Measurements from ENCODE around the gene CAB39L.

CAB39L gene

GRCh38 chr13:49429121-49429520 lies 14.7 kb downstream of the CAB39L start:
- TF ChIP-seq NFIC (IDR thresholded peaks at IDR 0.05) (no peak), YY1 (IDR thresholded peaks at IDR 0.05; ENCODE audit: low read depth) (no peak), TEAD4 (IDR thresholded peaks at IDR 0.05) (no peak), CEBPB (IDR thresholded peaks at IDR 0.05) (no peak), USF1 (IDR thresholded peaks at IDR 0.05) (no peak), CREB1 (IDR thresholded peaks at IDR 0.05; ENCODE audit: low read depth) (no peak)

- TF ChIP-seq TEAD4 (IDR thresholded peaks at IDR 0.05) (no peak), CREB1 (IDR thresholded peaks at IDR 0.05; ENCODE audit: low read depth) (no peak), CEBPB (IDR thresholded peaks at IDR 0.05) (no peak), RAD21 (IDR thresholded peaks at IDR 0.05; ENCODE audit: low read depth) (no peak), TAF1 (IDR thresholded peaks at IDR 0.05; ENCODE audit: low read depth) (no peak), REST (IDR thresholded peaks at IDR 0.05; ENCODE audit: low read depth) (no peak), YY1 (IDR thresholded peaks at IDR 0.05; ENCODE audit: low read depth) (no peak), MAX (IDR thresholded peaks at IDR 0.05) (no peak), NFIC (IDR thresholded peaks at IDR 0.05) (no peak)
Measured at GRCh38 chr13:49428041-49428763, 15.7 kb downstream of the CAB39L start.

GRCh38 chr13:49424011-49424560 lies 19.8 kb downstream of the CAB39L start:
- TF ChIP-seq USF1 (IDR thresholded peaks at IDR 0.05) (no peak), TAF1 (IDR thresholded peaks at IDR 0.05; ENCODE audit: low read depth) (no peak), YY1 (IDR thresholded peaks at IDR 0.05; ENCODE audit: low read depth) (no peak)

GRCh38 chr13:49421391-49421790 lies 22.5 kb downstream of the CAB39L start:
- TF ChIP-seq EGR1 (IDR thresholded peaks at IDR 0.05) (no peak), RAD21 (IDR thresholded peaks at IDR 0.05; ENCODE audit: low read depth) (peak; percentile 47)

GRCh38 chr13:49419276-49419675 lies 24.6 kb downstream of the CAB39L start:
- no peak for TF ChIP-seq CEBPB (IDR thresholded peaks at IDR 0.05)
- TF ChIP-seq CREB1 (IDR thresholded peaks at IDR 0.05; ENCODE audit: low read depth) = no peak
- TF ChIP-seq TCF12 (IDR thresholded peaks at IDR 0.05; ENCODE audit: low read depth) = no peak
- TF ChIP-seq NFIC (IDR thresholded peaks at IDR 0.05) = no peak
- TF ChIP-seq ZBTB7A (IDR thresholded peaks at IDR 0.05; ENCODE audit: low read depth) = no peak
- no peak for TF ChIP-seq USF1 (IDR thresholded peaks at IDR 0.05)
- TF ChIP-seq EP300 (IDR thresholded peaks at IDR 0.05; ENCODE audit: borderline replicate concordance) = no peak
- TF ChIP-seq TEAD4 (IDR thresholded peaks at IDR 0.05) = no peak
- TF ChIP-seq TAF1 (IDR thresholded peaks at IDR 0.05; ENCODE audit: low read depth) = no peak
- TF ChIP-seq RAD21 (IDR thresholded peaks at IDR 0.05; ENCODE audit: low read depth) = no peak
- TF ChIP-seq FOXM1 (IDR thresholded peaks at IDR 0.05; ENCODE audit: borderline replicate concordance, low read depth) = no peak
- no peak for TF ChIP-seq YY1 (IDR thresholded peaks at IDR 0.05; ENCODE audit: low read depth)
- no peak for TF ChIP-seq MAX (IDR thresholded peaks at IDR 0.05)
- no peak for TF ChIP-seq EGR1 (IDR thresholded peaks at IDR 0.05)
- TF ChIP-seq REST (IDR thresholded peaks at IDR 0.05; ENCODE audit: low read depth) = no peak

- TF ChIP-seq FOXM1 (IDR thresholded peaks at IDR 0.05; ENCODE audit: borderline replicate concordance, low read depth) (no peak), TAF1 (IDR thresholded peaks at IDR 0.05; ENCODE audit: low read depth) (no peak), REST (IDR thresholded peaks at IDR 0.05; ENCODE audit: low read depth) (no peak), NFIC (IDR thresholded peaks at IDR 0.05) (no peak), TCF12 (IDR thresholded peaks at IDR 0.05; ENCODE audit: low read depth) (no peak), CEBPB (IDR thresholded peaks at IDR 0.05) (no peak), EGR1 (IDR thresholded peaks at IDR 0.05) (no peak), ZBTB7A (IDR thresholded peaks at IDR 0.05; ENCODE audit: low read depth) (no peak), EP300 (IDR thresholded peaks at IDR 0.05; ENCODE audit: borderline replicate concordance) (no peak), MAX (IDR thresholded peaks at IDR 0.05) (no peak), USF1 (IDR thresholded peaks at IDR 0.05) (no peak), TEAD4 (IDR thresholded peaks at IDR 0.05) (no peak), RAD21 (IDR thresholded peaks at IDR 0.05; ENCODE audit: low read depth) (no peak), CREB1 (IDR thresholded peaks at IDR 0.05; ENCODE audit: low read depth) (no peak), YY1 (IDR thresholded peaks at IDR 0.05; ENCODE audit: low read depth) (no peak)
Measured at GRCh38 chr13:49418206-49418605, 25.7 kb downstream of the CAB39L start.

Measured in Ishikawa (cell line).